H1 (cell line): ENCODE data around the gene SKAP1. TPM values are rescaled to one million over a fixed set of nuclear protein-coding genes. Genes with fewer than 3 reads are reported as not detected.

Experiments used
- CTCF ChIA-PET: fragments of 300-600 bp; sonication (Branson Sonifier 250); formaldehyde crosslinking; loops from one replicate; lab custom pipeline; 2021; ENCODE audit not compliant: partially characterized antibody; lab: Charles Lee
- POLR2A ChIA-PET: fragments of 300-600 bp; sonication (Branson Sonifier 250); formaldehyde crosslinking; loops from one replicate; lab custom pipeline; 2021; ENCODE audit warnings: inconsistent platforms; ENCODE audit not compliant: partially characterized antibody; lab: Charles Lee
- DNase-seq, 2 experiments: peaks; one replicate each; pipeline versions ENCODE4 v3.0.0 to v3.0.0-alpha.2; 2010 to 2022; ENCODE audit warnings: low spot score in 2 of 2, low read depth in 1 of 2, mixed read lengths in 1 of 2
- FAIRE-seq: peaks from 2 replicates; lab custom pipeline; 2011; peaks lifted over from hg19 to GRCh38; lab: Jason Lieb, UNC
- H2AFZ ChIP-seq: 2 replicates; pipeline ENCODE4 v1.8.1; 2012; ENCODE audit warnings: low read length, inconsistent platforms
- H2AK5ac ChIP-seq: 2 replicates; pipeline ENCODE4 v1.6.1; 2013; ENCODE audit warnings: low read depth, low read length
- H2BK120ac ChIP-seq: replicated peaks from 2 replicates; pipeline ENCODE3; 2013; ENCODE audit warnings: low read depth, low read length, inconsistent platforms
- H2BK12ac ChIP-seq: 2 replicates; pipeline ENCODE4 v1.6.1; 2013; ENCODE audit warnings: low read depth, low read length
- H2BK15ac ChIP-seq: 2 replicates; pipeline ENCODE4 v1.6.1; 2013; ENCODE audit warnings: low read length
- H2BK20ac ChIP-seq: 2 replicates; pipeline ENCODE4 v1.6.1; 2013; ENCODE audit warnings: low read length
- H2BK5ac ChIP-seq: 2 replicates; pipeline ENCODE4 v1.6.1; 2013; ENCODE audit warnings: low read depth, low read length
- H3K14ac ChIP-seq: 2 replicates; pipeline ENCODE4 v1.6.1; 2013; ENCODE audit warnings: inconsistent platforms; ENCODE audit not compliant: insufficient read length
- H3K18ac ChIP-seq: 2 replicates; pipeline ENCODE4 v1.6.1; 2013; ENCODE audit warnings: low read length; ENCODE audit errors: extremely low read depth
- H3K23ac ChIP-seq: 2 replicates; pipeline ENCODE4 v1.6.1; 2013; ENCODE audit warnings: inconsistent platforms; ENCODE audit not compliant: insufficient read length
- H3K23me2 ChIP-seq: 2 replicates; pipeline ENCODE4 v1.6.1; 2013; ENCODE audit warnings: low read depth, low read length
- H3K27ac ChIP-seq: 2 replicates; pipeline ENCODE4 v1.6.1; 2011; ENCODE audit warnings: low read depth, low read length, inconsistent platforms
- H3K27me3 ChIP-seq, 4 experiments: replicated peaks in 1 of 4; 1 replicate in 1 of 4; 2 replicates in 3 of 4; pipeline versions ENCODE4 v1.6.1 to v1.8.1; 2011 to 2013; ENCODE audit warnings: low read length in 3 of 4, mild to moderate bottlenecking in 3 of 4, inconsistent platforms in 2 of 4, mixed read lengths in 2 of 4, moderate library complexity in 1 of 4; ENCODE audit not compliant: control insufficient read depth in 3 of 4, insufficient read depth in 3 of 4; ENCODE audit errors: extremely low read depth in 1 of 4
- H3K36me3 ChIP-seq, 4 experiments: 2 replicates each; pipeline versions ENCODE4 v1.6.1 to v1.8.1; 2011 to 2013; ENCODE audit warnings: mild to moderate bottlenecking in 4 of 4, low read length in 3 of 4, moderate library complexity in 2 of 4, control low read depth in 1 of 4, inconsistent platforms in 1 of 4; ENCODE audit not compliant: insufficient read depth in 4 of 4, control insufficient read depth in 2 of 4
- H3K4ac ChIP-seq: replicated peaks from 2 replicates; pipeline ENCODE3; 2013; ENCODE audit warnings: low read length, low read depth, mixed read lengths, inconsistent platforms; ENCODE audit not compliant: insufficient read length
- H3K4me1 ChIP-seq, 4 experiments: replicated peaks in 1 of 4; 1 replicate in 1 of 4; 2 replicates in 3 of 4; pipeline versions ENCODE4 v1.6.1 to v1.8.1; 2011 to 2013; ENCODE audit warnings: low read length in 3 of 4, inconsistent platforms in 2 of 4, mixed read lengths in 1 of 4; ENCODE audit not compliant: insufficient read depth in 4 of 4, control insufficient read depth in 3 of 4
- H3K4me2 ChIP-seq, 2 experiments: 2 replicates each; pipeline versions ENCODE4 v1.6.1 to v1.8.1; 2011 to 2013; ENCODE audit warnings: low read depth in 2 of 2, low read length in 2 of 2, control low read depth in 1 of 2, inconsistent platforms in 1 of 2, mild to moderate bottlenecking in 1 of 2; ENCODE audit not compliant: insufficient read depth in 1 of 2
- H3K4me3 ChIP-seq, 4 experiments: fragments of 200-600, 300-600 bp in 1 of 4; sonication (generic), shearing (Covaris generic), sonication (Bioruptor Twin) in 1 of 4; 2 replicates each; pipeline versions ENCODE4 v1.5.1 to v1.8.1; 2011 to 2016; ENCODE audit warnings: low read length in 4 of 4, low read depth in 3 of 4, control low read depth in 2 of 4, inconsistent platforms in 2 of 4, mild to moderate bottlenecking in 2 of 4, mixed read lengths in 1 of 4, moderate library complexity in 1 of 4; ENCODE audit not compliant: insufficient read depth in 2 of 4; ENCODE audit errors: extremely low read depth in 1 of 4
- H3K56ac ChIP-seq: replicated peaks from 2 replicates; pipeline ENCODE3; 2013; ENCODE audit warnings: low read depth, mild to moderate bottlenecking, mixed read lengths, low read length, inconsistent platforms; ENCODE audit not compliant: insufficient read length
- H3K79me1 ChIP-seq: 2 replicates; pipeline ENCODE4 v1.6.1; 2013; ENCODE audit warnings: low read depth, low read length, control low read depth
- H3K79me2 ChIP-seq, 2 experiments: 2 replicates each; pipeline versions ENCODE4 v1.6.1 to v1.8.1; 2012 to 2013; ENCODE audit warnings: low read length in 2 of 2, mild to moderate bottlenecking in 2 of 2, inconsistent platforms in 1 of 2; ENCODE audit not compliant: insufficient read depth in 2 of 2, control insufficient read depth in 1 of 2
- H3K9ac ChIP-seq, 4 experiments: replicated peaks in 1 of 4; 1 replicate in 1 of 4; 2 replicates in 3 of 4; pipeline versions ENCODE4 v1.6.1 to v1.8.1; 2011 to 2013; ENCODE audit warnings: low read depth in 3 of 4, low read length in 3 of 4, control low read depth in 2 of 4, mild to moderate bottlenecking in 2 of 4, moderate library complexity in 2 of 4, inconsistent platforms in 1 of 4; ENCODE audit errors: extremely low read depth in 1 of 4
- H3K9me3 ChIP-seq, 2 experiments: 2 replicates each; pipeline versions ENCODE4 v1.6.1 to v1.8.1; 2012 to 2013; ENCODE audit warnings: mild to moderate bottlenecking in 2 of 2, moderate library complexity in 2 of 2, control low read depth in 1 of 2, inconsistent platforms in 1 of 2, low read depth in 1 of 2, low read length in 1 of 2, mixed read lengths in 1 of 2; ENCODE audit not compliant: insufficient read depth in 2 of 2
- H4K20me1 ChIP-seq, 2 experiments: replicated peaks in 1 of 2; 2 replicates each; pipeline versions ENCODE3 to v1.8.1; 2011 to 2013; ENCODE audit warnings: inconsistent platforms in 2 of 2, low read length in 2 of 2, mild to moderate bottlenecking in 1 of 2; ENCODE audit not compliant: insufficient read depth in 2 of 2, control insufficient read depth in 1 of 2
- H4K5ac ChIP-seq: 2 replicates; pipeline ENCODE4 v1.6.1; 2013; ENCODE audit warnings: low read length, low read depth, mixed read lengths, inconsistent platforms; ENCODE audit not compliant: insufficient read length
- H4K8ac ChIP-seq: 2 replicates; pipeline ENCODE4 v1.8.0; 2013; ENCODE audit warnings: mild to moderate bottlenecking, moderate library complexity, low read length, inconsistent platforms; ENCODE audit not compliant: insufficient read depth; ENCODE audit errors: extremely low read depth
- H4K91ac ChIP-seq: replicated peaks from 2 replicates; pipeline ENCODE3; 2013; ENCODE audit warnings: low read length, mixed read lengths, inconsistent platforms; ENCODE audit not compliant: insufficient read length
- KDM1A ChIP-seq: fragments of 200-600, 300-600 bp; sonication (generic); IDR thresholded peaks from 2 replicates; pipeline ENCODE4 v1.7.1; 2016; ENCODE audit warnings: mild to moderate bottlenecking, low read length, borderline replicate concordance
- KDM5A ChIP-seq: fragments of 200-600 bp; IDR thresholded peaks from 2 replicates; pipeline ENCODE4 v1.7.1; 2012; ENCODE audit warnings: mild to moderate bottlenecking, low read length, inconsistent platforms, mixed read lengths
- SP1 ChIP-seq: IDR thresholded peaks from 2 replicates; pipeline ENCODE4 v1.6.1; 2011; ENCODE audit warnings: low read depth, low read length
- WGBS, 2 experiments: shearing (Covaris generic) in 1 of 2; methylation state at CpG; one replicate each; pipeline versions ENCODE4 v1.1.6 to v1.1.7; 2013 to 2015; ENCODE audit warnings: low lambda C conversion rate in 2 of 2, mixed read lengths in 2 of 2, inconsistent platforms in 1 of 2, low coverage in 1 of 2, missing lambda C conversion rate in 1 of 2; ENCODE audit not compliant: insufficient replicate concordance in 2 of 2, insufficient coverage in 1 of 2, insufficient read length in 1 of 2; ENCODE audit errors: extremely low coverage in 1 of 2, missing lambda C conversion rate in 1 of 2; 5-methylcytosine and 5-hydroxymethylcytosine counted together
- polyA plus RNA-seq, 7 experiments: library from polyadenylated mRNA; depleted of rRNA in 3 of 7; stranded (reverse) in 5 of 7; unstranded in 2 of 7; fragments of >200 nt in 5 of 7; fragments of 200-250 nt in 2 of 7; gene quantifications; 1 replicate in 5 of 7; 2 replicates in 1 of 7; 4 replicates in 1 of 7; pipeline versions ENCODE4 v1.2.1 to v1.2.3, GENCODE V29; 2011 to 2013; ENCODE audit warnings: missing spikeins in 2 of 7, mixed read lengths in 2 of 7
- total RNA-seq: library from RNA; stranded (reverse); fragmentation: NEBNext Ultra II Directional; extraction: Animal tissue kit (Norgen Biotek cat#: 25700); gene quantifications from 2 replicates; pipeline ENCODE4 v1.2.1, GENCODE V29; 2021

SKAP1 gene
- total and polyA plus RNA-seq, 2 of the 8 experiments (the other 6 are each of a cell fraction or from before 2014, with no cell fraction given): not detected

- WGBS, 2 experiments: 95% methylated on average over 14 of the region's 14 CpGs; no CpG with 5 or more reads in 1 of the 2 experiments
- no peak overlapping the region for H3K14ac ChIP-seq
- FAIRE-seq (no peak), DNase-seq (no peak)
- H2BK20ac ChIP-seq: no peak overlapping the region
- no peak overlapping the region for H3K4ac ChIP-seq
- ChIA-PET POLR2A (interaction anchor here (0.6 to 10.9 kb wide), 6 partner anchors 9 to 55 kb away, joined by 3 to 112 read pairs (median 4); partner anchors contain the start of gene NFE2L1), CTCF (interaction anchor here (0.6 to 1.6 kb wide), 7 partner anchors 23 to 84 kb away, joined by 3 to 6 read pairs (median 3); no protein-coding TSS in a partner anchor)
- no peak for TF ChIP-seq KDM5A
- TF ChIP-seq SP1: peak; percentile 69; the same call in 1 of the 2 replicates
- no peak for TF ChIP-seq KDM1A
- H3K23ac ChIP-seq: no peak overlapping the region
- H3K56ac ChIP-seq: no peak overlapping the region
- H2BK120ac ChIP-seq: no peak overlapping the region
- peaks cover 0 to 3% (median 0%) of the 10 kb centered on the region in 4 experiments; a peak in 2 of 7 replicates for H3K4me1 ChIP-seq
- H4K91ac ChIP-seq: no peak overlapping the region
- no peak overlapping the region for H2AFZ ChIP-seq
- H3K79me2 ChIP-seq: peaks cover 11 to 26% of the 10 kb centered on the region in 2 experiments
- H2BK15ac ChIP-seq: no peak overlapping the region
- H3K9me3 ChIP-seq: no peaks in the 10 kb centered on the region
- H4K8ac ChIP-seq: no peak overlapping the region
- no peak overlapping the region for H3K4me3 ChIP-seq
- H3K9ac ChIP-seq: no peak overlapping the region
- no peak overlapping the region for H3K18ac ChIP-seq
- no peak overlapping the region for H2BK12ac ChIP-seq
- no peaks in the 10 kb centered on the region for H3K27me3 ChIP-seq
- peaks cover 3% of the 10 kb centered on the region for H3K79me1 ChIP-seq
- no peak overlapping the region; a peak in 1 of 4 replicates for H3K4me2 ChIP-seq
- H4K5ac ChIP-seq: no peak overlapping the region
- H3K23me2 ChIP-seq: peaks cover 14% of the 10 kb centered on the region
- H4K20me1 ChIP-seq: peaks cover 0 to 4% of the 10 kb centered on the region in 2 experiments
- no peak overlapping the region for H2BK5ac ChIP-seq
- no peak overlapping the region for H2AK5ac ChIP-seq
- H3K36me3 ChIP-seq: peaks cover 0 to 3% (median 0%) of the 10 kb centered on the region in 4 experiments; a peak in 1 of 8 replicates
- no peak overlapping the region for H3K27ac ChIP-seq
Observed at GRCh38 chr17:48102798-48103715, 327.0 kb downstream of the SKAP1 start.
